K562 (cell line): ENCODE data around the gene TRMT1. TPM values are rescaled to one million over a fixed set of nuclear protein-coding genes. Genes with fewer than 3 reads are reported as not detected.

Experiments used
- ATAC-seq: fragments of 200-7000 bp; cut with Tn5 transposase; 3 replicates; pipeline ENCODE4 v1.9.1; 2020; ENCODE audit warnings: moderate library complexity
- BruUV-seq: library from RNA; stranded (reverse); fragments of 400-500 nt; replicated peaks from 2 replicates; lab custom pipeline; 2021; lab: Mats Ljungman, UMichigan
- CTCF ChIA-PET: fragments of 300-600 bp; formaldehyde crosslinking; extraction: SDS; loops from one replicate; lab custom pipeline; 2021; ENCODE audit warnings: low intra/inter-chr PET ratio; lab: Yijun Ruan, JAX
- POLR2A ChIA-PET: fragments of 300-600, 350-650 bp; sonication (Branson Sonifier 250); formaldehyde crosslinking; extraction: SDS; loops from one replicate; lab custom pipeline; 2021; ENCODE audit warnings: antibody characterized with exemption, inconsistent platforms; lab: Yijun Ruan, JAX
- DNase-seq, 4 experiments: peaks; one replicate each; pipeline versions ENCODE4 v3.0.0 to v3.0.0-alpha.2; 2011 to 2018; ENCODE audit warnings: low spot score in 3 of 4, mixed read lengths in 3 of 4; ENCODE audit errors: extremely low read depth in 1 of 4
- FAIRE-seq: peaks from 2 replicates; lab custom pipeline; 2011; peaks lifted over from hg19 to GRCh38; lab: Jason Lieb, UNC
- H2AFZ ChIP-seq: 2 replicates; pipeline ENCODE4 v1.6.0; 2011; ENCODE audit warnings: low read depth, low read length, control low read depth, inconsistent platforms
- H3K27ac ChIP-seq: fragments of 200-600 bp; 3 replicates; pipeline ENCODE4 v1.8.0; 2011; ENCODE audit warnings: low read depth, mild to moderate bottlenecking, control low read depth, inconsistent platforms, low read length, moderate library complexity, mixed read lengths; ENCODE audit errors: extremely low read depth
- H3K27me3 ChIP-seq, 2 experiments: fragments of 300-600 bp in 1 of 2; 2 replicates in 1 of 2; 3 replicates in 1 of 2; pipeline versions ENCODE4 v1.6.0 to v1.8.0; 2011; ENCODE audit warnings: inconsistent platforms in 2 of 2, low read length in 2 of 2, mild to moderate bottlenecking in 1 of 2, mixed read lengths in 1 of 2, moderate library complexity in 1 of 2; ENCODE audit not compliant: control insufficient read depth in 2 of 2, insufficient read depth in 2 of 2
- H3K36me3 ChIP-seq: fragments of 300-600 bp; 3 replicates; pipeline ENCODE4 v1.8.0; 2011; ENCODE audit warnings: mild to moderate bottlenecking, low read length, inconsistent platforms; ENCODE audit not compliant: control insufficient read depth, insufficient read depth
- H3K4me1 ChIP-seq, 2 experiments: fragments of 200-600 bp in 1 of 2; replicated peaks in 1 of 2; 2 replicates in 1 of 2; 3 replicates in 1 of 2; pipeline versions ENCODE4 v1.5.1 to v1.8.0; 2011; ENCODE audit warnings: inconsistent platforms in 2 of 2, low read length in 2 of 2, mild to moderate bottlenecking in 1 of 2, mixed read lengths in 1 of 2, moderate library complexity in 1 of 2; ENCODE audit not compliant: control insufficient read depth in 2 of 2, insufficient read depth in 2 of 2
- H3K4me2 ChIP-seq: 2 replicates; pipeline ENCODE4 v1.6.1; 2011; ENCODE audit warnings: low read length, control low read depth, inconsistent platforms, mixed read lengths; ENCODE audit not compliant: insufficient read depth
- H3K4me3 ChIP-seq: fragments of 200-600 bp; sonication (generic), shearing (Covaris generic); 2 replicates; pipeline ENCODE4 v1.5.1; 2016; ENCODE audit warnings: control low read depth, inconsistent platforms
- H3K79me2 ChIP-seq: fragments of 200-600 bp; 3 replicates; pipeline ENCODE4 v1.8.0; 2011; ENCODE audit warnings: low read length, inconsistent platforms; ENCODE audit not compliant: control insufficient read depth, insufficient read depth
- H3K9ac ChIP-seq, 2 experiments: 2 replicates each; pipeline versions ENCODE4 v1.6.0 to v1.6.1; 2011; ENCODE audit warnings: low read depth in 2 of 2, low read length in 2 of 2, control low read depth in 1 of 2, inconsistent platforms in 1 of 2, mild to moderate bottlenecking in 1 of 2, mixed read lengths in 1 of 2; ENCODE audit not compliant: insufficient read depth in 1 of 2
- H3K9me1 ChIP-seq: one replicate; pipeline ENCODE4 v1.6.0; 2011; ENCODE audit warnings: inconsistent platforms, mild to moderate bottlenecking, low read length, moderate library complexity; ENCODE audit not compliant: control insufficient read depth, insufficient read depth
- H3K9me3 ChIP-seq: replicated peaks from 2 replicates; pipeline ENCODE4 v1.5.1; 2011; ENCODE audit warnings: low read depth, low read length, inconsistent platforms; ENCODE audit not compliant: control insufficient read depth, insufficient read depth
- H4K20me1 ChIP-seq: replicated peaks from 2 replicates; pipeline ENCODE4 v1.6.1; 2011; ENCODE audit warnings: low read length, inconsistent platforms, mixed read lengths; ENCODE audit not compliant: control insufficient read depth, insufficient read depth
- ATF4 ChIP-seq: fragments of 450-650 bp; formaldehyde crosslinking; IDR thresholded peaks from 2 replicates; pipeline ENCODE4 v1.4.0; 2022; ENCODE audit warnings: mild to moderate bottlenecking, moderate library complexity
- CBFB ChIP-seq: sonication (generic); formaldehyde crosslinking; IDR thresholded peaks from 2 replicates; pipeline ENCODE4 v1.4.0; 2020; ENCODE audit warnings: mild to moderate bottlenecking, missing genetic modification reagents
- DPF2 ChIP-seq: fragments of 450-650 bp; IDR thresholded peaks from 2 replicates; pipeline ENCODE4 v1.6.1; 2016
- GATAD2A ChIP-seq: fragments of 450-650 bp; IDR thresholded peaks from 2 replicates; pipeline ENCODE4 v1.6.1; 2017
- HDAC2 ChIP-seq: fragments of 450-650 bp; IDR thresholded peaks from 2 replicates; pipeline ENCODE4 v1.6.1; 2016; ENCODE audit warnings: mild to moderate bottlenecking
- HNRNPL ChIP-seq: fragments of 200-400 bp; formaldehyde crosslinking; IDR thresholded peaks from 2 replicates; pipeline ENCODE4 v1.6.1; 2017; ENCODE audit warnings: low read depth, mild to moderate bottlenecking, low read length
- KLF13 ChIP-seq: fragments of 450-650 bp; IDR thresholded peaks from 2 replicates; pipeline ENCODE4 v1.6.1; 2016; ENCODE audit warnings: missing genetic modification characterization, low read depth, mild to moderate bottlenecking, missing compliant biosample characterization, moderate library complexity, borderline replicate concordance
- NR4A1 ChIP-seq, 2 experiments: fragments of 250-450 bp in 1 of 2; fragments of 450-650 bp in 1 of 2; sonication (Bioruptor Pico) in 1 of 2; IDR thresholded peaks; 2 replicates each; pipeline versions ENCODE4 v1.4.0 to v1.6.1; 2016 to 2020; ENCODE audit warnings: mild to moderate bottlenecking in 2 of 2, missing compliant biosample characterization in 1 of 2, missing genetic modification characterization in 1 of 2, moderate library complexity in 1 of 2
- PCBP2 ChIP-seq: fragments of 200-400 bp; formaldehyde crosslinking; IDR thresholded peaks from 2 replicates; pipeline ENCODE4 v1.6.1; 2018; ENCODE audit warnings: low read length, low read depth, mild to moderate bottlenecking, moderate library complexity; ENCODE audit not compliant: poor library complexity, severe bottlenecking
- TAF1 ChIP-seq: IDR thresholded peaks from 2 replicates; pipeline ENCODE4 v1.6.1; 2011; ENCODE audit warnings: mild to moderate bottlenecking, low read length, moderate library complexity; ENCODE audit not compliant: insufficient read depth, control insufficient read depth, severe bottlenecking; ENCODE audit errors: extremely low read depth
- ZHX1 ChIP-seq: fragments of 150-350 bp; conservative IDR thresholded peaks from 2 replicates; pipeline ENCODE4 v1.6.1; 2014; ENCODE audit warnings: low read length
- ZNF174 ChIP-seq: fragments of 250-450 bp; sonication (Bioruptor Pico); IDR thresholded peaks from 2 replicates; pipeline ENCODE4 v1.4.0; 2020; ENCODE audit warnings: mild to moderate bottlenecking
- WGBS: fragments of 100-300 bp; shearing (Covaris generic); methylation state at CpG from one replicate; pipeline ENCODE4 v1.1.6; 2016; ENCODE audit warnings: low coverage, mixed read lengths; ENCODE audit not compliant: insufficient coverage; ENCODE audit errors: missing lambda C conversion rate; 5-methylcytosine and 5-hydroxymethylcytosine counted together
- in situ Hi-C: fragments of 300-500 bp; cut with MboI; formaldehyde crosslinking; loops from 4 replicates; pipeline ENCODE4 v1.15.0; 2018; ENCODE audit warnings: inconsistent platforms, mixed read lengths
- intact Hi-C: fragments of 100-400 bp; cut with micrococcal nuclease; formaldehyde crosslinking; loops from 2 replicates; pipeline ENCODE4 v1.14.2; 2022
- polyA plus RNA-seq, 8 experiments: library from polyadenylated mRNA; depleted of rRNA in 4 of 8; stranded (reverse) in 5 of 8; unstranded in 3 of 8; fragments of >200 nt; fragmentation: Nextera tagmentation in 2 of 8; fragmentation: Illumina TruSeq in 1 of 8; extraction: Ambion mirVana in 2 of 8; extraction: Trizol in 1 of 8; gene quantifications; 2 replicates each; pipeline versions ENCODE4 v1.2.1 to v1.2.3, GENCODE V29; 2011 to 2014; ENCODE audit warnings: inconsistent platforms in 1 of 8, missing spikeins in 1 of 8
- total RNA-seq, 7 experiments: library from RNA; depleted of rRNA in 6 of 7; stranded (reverse); fragments of >200 nt in 6 of 7; fragmentation: Illumina TruSeq in 2 of 7; extraction: Trizol in 2 of 7; gene quantifications; 2 replicates each; pipeline versions ENCODE4 v1.2.1 to v1.2.3, GENCODE V29; 2011 to 2021; ENCODE audit warnings: low replicate concordance in 1 of 7

TRMT1 gene
- total and polyA plus RNA-seq, 9 of the 15 experiments (the other 6 are each of a cell fraction or from before 2014, with no cell fraction given): 5.8 to 158 (median 54.3) TPM

GRCh38 chr19:13104360-13104847 lies 12.1 kb downstream of the TRMT1 start:
- peak overlapping the region; percentile 81 for H2AFZ ChIP-seq
- H3K4me3 ChIP-seq: no peak overlapping the region
- ATAC-seq (peak; percentile 44), DNase-seq (peak; percentile 67 to 82 (median 76)), FAIRE-seq (peak; percentile 35)
- H3K9me1 ChIP-seq: no peaks in the 10 kb centered on the region
- H3K9ac ChIP-seq: peak overlapping the region; percentile 43 to 78; a peak in 3 of 4 replicates
- no TSS peak for BruUV-seq
- peaks cover 16 to 48% of the 10 kb centered on the region in 2 experiments for H3K4me1 ChIP-seq
- H3K36me3 ChIP-seq: peaks cover 56% of the 10 kb centered on the region
- peak overlapping the region; percentile 36 for H3K4me2 ChIP-seq
- H3K27ac ChIP-seq: peak overlapping the region; percentile 98
- H4K20me1 ChIP-seq: no peaks in the 10 kb centered on the region
- H3K27me3 ChIP-seq: no peaks in the 10 kb centered on the region
- POLR2A ChIA-PET: interaction anchor here (0.6 to 2.1 kb wide), 7 partner anchors 8 to 83 kb away, joined by 3 to 10 read pairs (median 4); no protein-coding TSS in a partner anchor
- H3K79me2 ChIP-seq: peaks cover 44% of the 10 kb centered on the region
- H3K9me3 ChIP-seq: no peaks in the 10 kb centered on the region
- WGBS: 37% methylated on average over 19 of the region's 33 CpGs
- CTCF ChIA-PET: interaction anchor here (0.5 to 1.3 kb wide), 3 partner anchors 12 to 140 kb away, joined by 3 to 4 read pairs (median 3); partner anchors contain the start of gene TRMT1
- in situ Hi-C loops (no loop called here), intact Hi-C loops (loop anchor here (10.0 kb wide), 1 partner anchor 130 kb away; no protein-coding TSS in a partner anchor)
- peak; percentile 12 for TF ChIP-seq TAF1
- peak; percentile 81; the same call in 1 of the 2 replicates for TF ChIP-seq GATAD2A
- TF ChIP-seq CBFB (CRISPR knock-in tag): no peak
- TF ChIP-seq NR4A1 (CRISPR knock-in tag; IDR thresholded peaks at IDR 0.05): peak; percentile 88; the same call in 1 of the 2 replicates
- peak; percentile 82; the same call in 1 of the 2 replicates for TF ChIP-seq NR4A1 (tag; IDR thresholded peaks at IDR 0.05)
- TF ChIP-seq PCBP2: no peak
- peak; percentile 53; the same call in 1 of the 2 replicates for TF ChIP-seq KLF13 (tag)
- TF ChIP-seq ZNF174 (CRISPR knock-in tag): no peak
- peak; percentile 76 for TF ChIP-seq HNRNPL
- no peak for TF ChIP-seq ZHX1
- TF ChIP-seq HDAC2: peak; percentile 47; the same call in 1 of the 2 replicates
- TF ChIP-seq ATF4 (CRISPR knock-in tag): no peak
- peak; percentile 46; the same call in 1 of the 2 replicates for TF ChIP-seq DPF2
